ENCODE measurements around the gene GADD45B.

GADD45B gene

GRCh38 chr19:2429917-2430535, 45.9 kb upstream of the GADD45B start:
- TF ChIP-seq CTCF (IDR thresholded peaks at IDR 0.05; ENCODE audit: low read depth, low read length) = no peak
- H3K4me3 ChIP-seq (ENCODE audit: low read depth, low read length) = no peak overlapping the region

GRCh38 chr19:2431318-2432055, 44.4 kb upstream of the GADD45B start:
- no peak for TF ChIP-seq CTCF (IDR thresholded peaks at IDR 0.05; ENCODE audit: low read depth, low read length)
- H3K4me3 ChIP-seq (ENCODE audit: low read depth, low read length) = no peak overlapping the region

GRCh38 chr19:2432131-2432848, 43.6 kb upstream of the GADD45B start:
- no peak for TF ChIP-seq CTCF (IDR thresholded peaks at IDR 0.05; ENCODE audit: low read depth, low read length)
- H3K4me3 ChIP-seq (ENCODE audit: low read depth, low read length) = no peak overlapping the region

GRCh38 chr19:2433854-2434253, 42.1 kb upstream of the GADD45B start:
- H3K4me3 ChIP-seq (ENCODE audit: low read depth, low read length) = no peak overlapping the region
- no peak for TF ChIP-seq CTCF (IDR thresholded peaks at IDR 0.05; ENCODE audit: low read depth, low read length)

GRCh38 chr19:2434267-2434666, 41.7 kb upstream of the GADD45B start:
- no peak for TF ChIP-seq CTCF (IDR thresholded peaks at IDR 0.05; ENCODE audit: low read depth, low read length)
- no peak overlapping the region for H3K4me3 ChIP-seq (ENCODE audit: low read depth, low read length)

GRCh38 chr19:2434721-2435265, 41.1 kb upstream of the GADD45B start:
- H3K4me3 ChIP-seq (ENCODE audit: low read depth, low read length) = no peak overlapping the region
- TF ChIP-seq CTCF (IDR thresholded peaks at IDR 0.05; ENCODE audit: low read depth, low read length) = no peak
